GM19023 (cell line): ENCODE data around the gene GNB1L.
"Not testable (repeated sequence)": the region's sequence is repeated elsewhere in the genome, so short reads cannot be mapped to it uniquely, and the experiment has no call there.

Experiments used
- ATAC-seq: cut with Tn5 transposase; IDR thresholded peaks from one replicate; pipeline ENCODE4 v1.9.1; 2021; ENCODE audit warnings: mild to moderate bottlenecking, moderate library complexity; ENCODE audit not compliant: unreplicated experiment

GNB1L gene

DNA sequence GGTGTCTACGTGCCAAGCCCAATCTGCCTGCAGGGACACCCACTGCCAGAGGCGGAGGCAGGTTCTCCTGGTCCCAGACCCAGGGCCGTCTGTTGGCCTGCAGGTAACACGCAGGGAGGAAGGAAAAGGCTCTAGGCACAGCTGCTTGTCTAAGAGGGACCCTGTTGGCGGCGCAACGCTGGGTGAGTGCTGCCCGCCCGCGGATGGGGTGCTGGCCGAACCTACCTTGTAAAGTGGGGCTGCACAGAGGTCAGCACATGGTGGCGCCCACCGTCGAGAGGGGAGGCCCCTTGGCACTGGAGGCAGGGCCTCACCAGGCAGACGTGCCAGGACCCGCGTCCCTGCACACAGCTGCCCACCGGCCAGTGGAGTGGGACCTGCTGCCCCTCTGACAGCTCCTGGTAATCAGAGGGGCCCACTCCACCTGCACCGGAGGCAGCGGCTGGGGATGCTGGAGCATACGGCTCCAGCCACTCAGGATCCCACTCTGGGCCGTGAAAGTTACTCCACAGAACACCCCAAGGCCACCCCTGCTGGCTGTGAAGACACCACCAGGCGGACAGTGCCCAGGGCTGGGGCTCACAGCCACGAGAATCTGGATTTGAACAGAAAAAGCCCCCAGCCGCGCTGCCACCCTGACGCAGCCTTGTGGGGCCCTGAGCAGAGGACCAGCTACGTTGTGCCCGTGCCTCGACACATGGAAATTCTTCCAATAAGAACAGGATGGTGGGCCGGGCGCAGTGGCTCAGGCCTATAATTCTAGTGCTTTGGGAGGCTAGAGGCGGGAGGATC is 70.1 kb downstream of the GNB1L start:
- no peak for ATAC-seq

DNA sequence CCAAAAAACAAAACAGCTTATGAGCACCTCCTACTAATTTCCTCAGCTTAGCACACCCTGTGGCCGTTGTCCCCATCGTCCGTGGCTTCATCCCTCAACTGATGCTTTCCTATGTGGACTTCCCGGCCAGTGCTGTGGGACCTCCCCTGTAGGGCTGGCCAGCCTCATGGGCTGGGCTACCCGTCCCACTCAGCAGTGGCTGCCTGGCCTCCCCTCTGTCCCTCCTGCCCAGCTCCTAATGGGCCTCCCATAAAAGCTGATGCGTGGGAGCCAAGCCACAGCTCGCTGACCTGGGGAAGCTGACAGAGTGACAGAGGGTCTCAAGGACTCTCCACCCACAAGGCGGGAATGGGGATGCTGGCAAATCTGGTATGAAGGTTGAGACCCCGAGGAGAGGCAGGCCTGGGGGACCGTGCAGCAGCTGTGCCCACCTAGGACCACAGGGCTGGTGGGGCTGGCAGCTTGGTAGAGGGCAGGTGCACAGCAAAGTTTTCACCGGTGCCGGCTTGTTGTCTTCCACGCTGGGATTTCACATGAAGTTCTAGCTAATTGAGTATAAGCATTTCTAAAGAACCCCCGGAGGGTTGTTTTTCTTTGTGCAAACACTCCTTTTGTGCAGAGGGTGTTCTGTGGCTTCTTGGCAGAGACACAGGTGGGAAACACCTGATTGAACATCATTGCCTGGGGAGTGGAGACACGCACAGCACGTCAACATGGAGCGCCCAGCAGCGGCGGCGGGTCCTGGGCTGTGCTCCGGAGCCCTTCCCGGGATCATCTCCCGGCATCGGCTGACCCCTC is 70.9 kb downstream of the GNB1L start:
- no peak for ATAC-seq

DNA sequence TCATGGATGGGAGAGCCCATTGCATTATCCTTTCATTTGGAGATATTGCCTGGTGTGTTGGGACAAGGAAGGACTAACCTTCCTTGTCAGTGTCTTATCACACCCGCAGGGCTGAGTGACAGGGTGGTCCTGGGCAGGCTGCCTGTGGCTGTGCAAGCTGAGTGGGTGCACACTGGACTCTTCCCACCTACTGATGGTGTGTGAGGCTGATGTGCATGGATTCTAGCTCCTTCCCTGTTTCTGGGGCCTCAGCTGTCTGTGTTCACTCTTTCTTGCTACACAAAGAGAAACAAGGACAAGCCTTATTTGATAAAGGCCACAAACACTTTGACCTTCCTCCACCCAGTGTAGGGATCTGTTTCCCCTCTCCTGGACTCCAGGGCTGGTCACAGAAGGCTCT is 72.1 kb downstream of the GNB1L start:
- ATAC-seq, result no peak

DNA sequence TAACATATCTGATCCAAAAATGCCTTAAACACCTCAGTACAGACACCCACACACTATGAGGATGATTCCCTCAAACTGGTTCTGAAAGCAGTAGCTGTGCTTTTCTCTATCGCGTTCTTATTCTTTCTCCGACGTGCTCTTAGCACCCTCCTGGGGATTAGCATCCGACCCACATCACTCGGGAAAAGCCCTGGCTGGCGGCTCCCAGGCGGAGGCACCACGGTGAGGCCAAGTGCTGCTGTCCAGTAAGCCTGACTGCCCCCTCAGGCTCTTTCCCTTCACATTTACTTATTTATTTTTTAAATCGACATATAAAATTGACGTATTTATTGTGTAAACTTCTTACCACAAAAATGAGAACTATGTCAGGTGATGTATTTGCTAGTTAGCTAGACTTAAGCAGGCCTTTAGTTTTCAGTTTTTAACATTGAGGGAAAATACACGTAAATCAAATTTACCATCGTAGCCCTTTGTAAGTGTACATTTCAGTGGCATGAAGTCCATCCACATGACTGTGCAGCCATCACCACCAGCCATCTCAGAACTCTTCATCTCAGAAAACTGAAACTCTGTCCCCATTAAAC is 74.9 kb downstream of the GNB1L start:
- ATAC-seq, result no peak

DNA sequence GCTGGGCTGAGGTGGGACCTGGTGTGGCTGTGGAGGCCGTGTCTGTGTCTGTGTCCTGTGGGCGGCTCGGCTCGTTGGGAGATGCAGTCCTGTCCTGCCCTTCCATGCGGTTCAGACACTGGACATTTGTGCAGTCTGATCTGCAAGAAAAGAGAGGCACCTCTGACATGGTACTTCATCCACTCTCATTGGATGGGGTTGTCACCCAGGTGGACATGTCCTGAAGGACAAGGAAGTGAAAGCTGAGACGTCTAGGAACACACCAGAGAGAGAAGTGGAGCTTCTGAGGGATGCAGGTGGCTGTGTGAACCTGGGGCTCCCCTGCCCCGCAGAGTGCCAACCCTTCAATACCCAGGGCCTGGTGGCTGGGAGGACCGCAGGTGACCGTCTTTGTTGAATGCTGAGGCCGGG is 75.7 kb downstream of the GNB1L start:
- no peak for ATAC-seq

DNA sequence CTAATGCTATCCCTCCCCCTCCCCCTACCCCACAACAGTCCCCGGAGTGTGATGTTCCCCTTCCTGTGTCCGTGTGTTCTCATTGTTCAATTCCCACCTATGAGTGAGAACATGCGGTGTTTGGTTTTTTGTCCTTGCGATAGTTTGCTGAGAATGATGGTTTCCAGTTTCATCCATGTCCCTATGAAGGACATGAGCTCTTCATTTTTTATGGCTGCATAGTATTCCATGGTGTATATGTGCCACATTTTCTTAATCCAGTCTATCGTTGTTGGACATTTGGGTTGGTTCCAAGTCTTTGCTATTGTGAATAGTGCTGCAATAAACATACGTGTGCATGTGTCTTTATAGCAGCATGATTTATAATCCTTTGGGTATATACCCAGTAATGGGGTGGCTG is 77.5 kb downstream of the GNB1L start:
- ATAC-seq, result not testable (repeated sequence)

DNA sequence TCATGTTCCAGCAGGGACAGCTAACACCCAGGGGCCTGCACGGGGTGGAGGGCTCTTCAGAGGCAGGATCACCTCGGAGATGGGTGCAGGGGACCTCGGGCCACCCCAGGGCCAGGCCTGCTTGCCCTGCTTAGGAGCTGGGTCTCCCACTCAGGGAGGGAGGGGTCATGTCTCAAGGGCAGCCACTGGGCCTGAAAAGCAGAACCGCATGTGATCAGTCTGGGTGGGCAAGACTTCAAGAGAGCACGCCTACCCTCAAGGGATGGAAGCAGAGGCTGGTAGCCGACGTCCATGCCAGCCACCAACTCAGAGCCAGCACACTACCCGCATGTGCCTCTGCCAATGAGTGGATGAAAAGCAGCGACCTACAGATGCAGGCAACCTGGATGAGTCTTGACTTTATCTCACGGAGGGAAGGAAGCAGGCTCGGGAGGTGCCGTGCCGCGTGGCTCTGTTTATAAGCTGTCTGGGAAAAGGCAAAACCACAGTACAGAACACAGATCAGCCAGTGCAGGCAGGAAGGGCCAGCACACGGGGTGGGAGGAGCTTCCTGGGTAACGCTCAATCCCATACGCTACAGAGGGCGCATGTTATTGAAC is 78.1 kb downstream of the GNB1L start:
- ATAC-seq, result no peak

DNA sequence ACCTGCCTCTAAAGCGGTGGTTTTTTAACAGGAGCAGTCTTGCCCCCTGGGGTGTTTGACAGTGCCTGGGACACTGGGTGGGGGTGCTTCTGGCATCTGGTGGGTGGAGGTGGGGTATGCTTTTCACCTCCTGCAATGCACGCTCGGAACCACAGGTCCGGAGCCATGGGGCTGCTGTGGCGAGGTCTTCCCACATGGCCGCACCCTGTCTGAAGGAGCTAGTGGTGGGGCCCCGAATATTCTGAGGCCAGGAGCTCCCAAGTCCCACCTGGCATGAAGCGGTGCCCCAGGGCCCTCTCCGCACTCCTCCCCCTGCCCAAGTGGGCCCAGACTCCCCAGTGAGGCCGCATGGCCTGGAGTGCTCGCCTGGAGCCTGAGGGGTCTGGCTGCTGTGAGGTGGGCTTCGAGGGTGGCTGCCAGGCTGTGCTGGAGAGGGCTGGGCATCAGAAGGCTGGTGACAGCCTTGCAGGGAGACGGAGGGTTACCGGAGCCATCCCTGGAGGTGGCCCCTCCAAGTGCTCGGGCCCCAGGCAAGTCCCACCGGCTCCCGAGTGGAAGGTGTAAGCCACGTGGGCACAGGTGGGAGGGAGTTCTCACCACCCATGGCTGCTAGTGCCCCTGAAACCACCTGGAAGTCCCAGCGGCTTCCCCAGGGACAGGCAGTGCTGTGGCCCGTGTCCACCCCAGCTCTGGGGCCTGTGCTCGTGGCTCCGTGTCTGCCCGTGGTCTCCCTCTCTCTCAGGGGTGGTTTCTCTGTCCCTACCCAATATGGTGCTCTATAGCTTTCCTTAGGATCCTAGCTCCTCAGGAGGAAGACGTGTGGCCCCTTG is 79.0 kb downstream of the GNB1L start:
- ATAC-seq, result no peak

DNA sequence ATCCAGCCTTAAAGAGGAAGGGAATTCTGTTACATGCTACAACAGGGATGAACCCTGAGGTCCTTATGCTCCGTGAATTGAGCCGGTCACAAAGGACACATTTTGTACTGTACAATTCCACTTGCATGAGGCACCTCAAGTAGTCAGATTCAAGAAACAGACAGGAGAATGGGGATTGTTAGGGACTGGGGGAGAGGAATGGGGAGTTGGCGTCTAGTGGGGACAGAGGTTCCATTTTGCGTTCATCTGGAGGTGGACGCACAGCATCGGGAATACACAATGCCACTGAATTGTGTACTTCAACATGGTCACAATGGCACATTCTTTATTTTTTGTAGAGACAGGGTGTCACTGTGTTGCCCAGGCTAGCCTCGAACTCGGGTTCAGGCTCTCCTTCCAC is 80.0 kb downstream of the GNB1L start:
- no peak for ATAC-seq

DNA sequence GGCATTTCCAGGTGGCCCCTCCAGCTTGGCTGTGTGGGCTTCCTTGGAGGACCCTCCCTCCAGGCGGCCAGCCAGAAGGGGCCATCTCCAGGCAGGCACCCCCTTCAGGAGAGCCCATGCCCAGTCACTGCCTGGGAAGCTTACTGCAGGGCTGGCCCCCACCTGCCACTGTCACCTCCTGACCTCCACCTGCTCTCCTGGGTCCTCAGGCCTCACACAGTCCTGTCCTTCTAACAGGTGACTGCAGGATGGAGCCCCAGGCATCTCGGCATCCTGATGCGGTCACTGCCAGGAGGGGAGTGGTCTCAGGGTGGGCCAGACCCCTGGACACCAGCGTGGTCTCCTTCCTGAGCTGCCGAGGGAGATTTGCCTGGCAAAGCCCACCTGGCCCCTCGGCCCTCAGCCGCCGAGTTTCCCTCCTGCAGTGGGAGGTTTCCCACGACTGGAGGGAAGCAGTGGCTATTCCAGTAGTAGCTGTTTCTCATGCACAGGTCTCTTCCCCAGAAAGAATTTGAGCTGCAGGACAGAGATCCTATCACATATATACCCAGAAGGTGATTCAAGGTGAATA is 81.1 kb downstream of the GNB1L start:
- ATAC-seq, result no peak

DNA sequence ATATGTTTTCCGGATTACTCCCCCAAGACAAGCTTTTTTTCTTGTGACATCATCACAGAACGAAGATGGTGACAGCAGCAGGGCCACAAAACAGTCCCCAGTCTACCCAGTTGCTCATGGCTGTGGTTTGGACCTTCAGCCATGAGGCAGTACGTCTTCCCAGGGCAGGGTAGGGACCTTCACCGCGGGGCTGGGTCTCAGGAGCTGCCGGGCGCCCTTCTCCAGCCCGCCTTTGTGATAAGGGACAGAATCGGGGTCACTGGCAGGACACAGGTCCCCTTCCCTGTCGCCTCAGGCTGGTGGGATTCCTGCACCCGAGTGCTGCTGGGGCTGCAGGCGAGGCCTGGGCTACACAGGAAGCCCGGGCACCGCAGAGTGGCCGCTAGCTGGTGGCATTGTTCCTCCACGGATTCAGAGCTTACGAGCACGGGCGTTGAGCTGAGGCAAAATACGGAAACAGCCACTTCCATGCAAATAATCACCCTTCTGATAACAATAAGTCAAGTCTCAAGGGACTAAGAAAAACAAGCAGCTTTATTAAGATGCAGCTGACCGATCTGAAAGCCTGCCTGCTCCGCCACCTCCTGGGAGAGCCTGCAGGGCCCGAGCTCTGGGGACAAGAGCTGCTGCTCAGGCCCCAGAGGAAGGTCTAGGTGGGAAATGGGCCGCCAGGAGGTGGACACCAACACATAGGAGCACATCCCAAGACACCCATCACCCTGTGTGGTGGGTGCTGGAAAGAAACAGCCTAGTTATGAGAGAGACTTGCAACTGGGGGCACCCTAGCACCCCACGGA is 81.8 kb downstream of the GNB1L start:
- ATAC-seq, result no peak

DNA sequence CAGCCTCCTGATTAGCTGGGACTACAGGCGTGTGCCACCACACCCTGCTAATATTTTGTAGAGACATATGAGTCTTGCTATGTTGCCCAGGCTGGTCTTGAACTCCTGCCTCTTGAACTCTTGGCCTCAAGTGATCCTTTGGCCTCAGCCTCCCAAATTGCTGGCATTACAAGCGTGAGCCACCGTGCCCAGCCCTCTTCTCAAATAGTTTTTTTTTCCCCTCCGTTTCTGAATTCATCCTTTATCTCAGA is 82.3 kb downstream of the GNB1L start:
- no peak for ATAC-seq

DNA sequence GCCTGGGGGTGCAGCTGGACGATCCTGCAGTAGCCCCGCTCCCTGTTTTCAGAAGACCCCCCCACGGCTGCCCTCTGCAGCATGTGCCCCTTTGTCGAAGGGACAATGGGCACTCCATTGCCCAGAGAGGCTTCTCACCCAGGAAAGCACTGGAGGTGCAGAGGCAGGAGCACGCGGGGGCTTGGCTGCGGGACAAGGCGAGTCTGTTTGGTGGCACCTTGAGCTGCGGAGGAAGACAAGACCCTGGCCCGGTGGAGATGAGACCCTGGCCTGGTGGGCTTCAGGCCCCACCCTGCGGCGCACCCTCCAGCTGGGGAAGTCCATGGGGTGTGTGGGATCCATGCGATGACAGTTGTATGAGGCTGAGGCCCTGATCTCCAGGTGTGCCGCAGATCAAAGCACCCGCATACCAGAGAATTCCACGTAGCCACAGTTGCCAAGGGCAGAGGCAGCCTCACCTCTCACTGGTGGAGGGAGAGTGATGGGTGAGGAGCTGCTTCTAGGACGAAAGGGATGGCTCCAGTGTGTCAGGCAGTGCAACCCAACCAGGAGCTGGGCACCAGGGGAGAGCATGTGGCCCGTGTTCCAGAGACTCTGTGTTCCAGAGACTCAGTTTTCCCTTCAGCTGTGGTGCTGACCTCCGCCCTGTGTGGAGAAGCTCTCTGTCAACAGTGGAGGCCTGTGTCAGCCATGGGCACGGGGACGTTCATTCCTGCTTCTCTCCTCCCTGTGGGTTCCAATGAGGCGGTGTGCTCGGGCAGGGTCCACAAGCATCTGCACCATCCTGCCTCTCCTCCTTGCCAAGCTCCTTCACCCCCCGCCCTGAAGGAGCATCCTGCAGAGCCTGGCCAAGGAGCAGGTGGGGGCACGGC is 84.1 kb downstream of the GNB1L start:
- no peak for ATAC-seq

DNA sequence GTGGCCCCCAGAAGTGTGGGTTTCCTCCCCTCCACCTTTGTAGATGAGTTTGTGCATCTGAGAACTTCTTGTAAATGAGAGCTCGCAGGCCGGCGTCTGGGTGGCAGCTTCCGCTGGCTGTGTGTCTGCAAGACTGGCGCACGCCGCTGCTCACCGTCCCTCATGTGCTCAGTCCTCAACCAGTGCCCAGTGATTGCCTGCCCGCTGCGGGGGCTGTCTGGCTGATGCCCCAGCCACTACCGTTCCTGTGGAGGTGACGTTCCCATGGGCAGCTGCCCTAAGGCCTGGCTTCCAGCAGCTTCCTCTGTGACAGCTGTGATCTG is 85.3 kb downstream of the GNB1L start:
- no peak for ATAC-seq

DNA sequence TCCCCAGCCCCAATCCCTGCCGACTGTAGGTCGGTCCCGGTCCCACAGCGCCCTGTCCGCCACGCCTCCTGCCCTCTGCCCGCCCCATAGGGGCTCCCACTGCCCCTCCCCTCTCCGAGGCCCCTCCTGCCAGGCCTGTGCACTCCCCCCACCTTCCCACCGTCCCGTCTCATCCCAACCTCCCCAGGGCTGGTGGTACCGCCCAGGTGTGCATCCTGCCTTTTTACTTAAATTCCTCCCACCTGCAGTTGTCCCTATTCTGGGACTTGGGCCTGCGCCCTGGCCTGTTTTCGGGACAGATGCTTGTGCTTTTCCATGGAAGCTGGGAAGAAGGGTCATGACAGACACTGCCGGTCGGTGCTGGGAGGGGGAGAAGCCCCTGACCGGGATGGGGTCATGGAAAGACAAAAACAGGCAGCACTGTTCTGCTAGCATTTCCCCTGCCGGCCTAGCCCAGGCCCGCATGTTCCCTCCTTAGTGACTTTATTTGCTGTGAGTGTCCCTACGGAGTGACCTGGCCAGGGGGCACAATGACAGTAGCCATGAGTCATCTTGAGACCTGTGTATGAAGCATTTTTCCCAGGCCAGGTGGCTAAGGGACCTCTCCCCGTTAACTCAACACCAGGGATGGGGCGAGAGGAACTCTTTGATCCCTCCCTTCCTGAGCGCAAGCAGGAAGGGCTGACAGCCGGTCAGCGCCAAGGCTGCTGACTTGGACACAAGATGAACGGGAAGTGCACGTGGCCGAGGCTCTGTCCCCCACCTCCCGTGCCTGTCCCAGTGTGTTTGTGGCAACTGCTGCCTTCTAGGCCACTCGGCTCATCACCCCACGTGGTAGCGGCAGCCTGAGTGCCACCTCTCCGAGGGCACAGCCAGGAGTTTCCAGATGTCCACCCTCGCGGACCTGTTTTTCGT is 87.0 kb downstream of the GNB1L start:
- ATAC-seq, result no peak

DNA sequence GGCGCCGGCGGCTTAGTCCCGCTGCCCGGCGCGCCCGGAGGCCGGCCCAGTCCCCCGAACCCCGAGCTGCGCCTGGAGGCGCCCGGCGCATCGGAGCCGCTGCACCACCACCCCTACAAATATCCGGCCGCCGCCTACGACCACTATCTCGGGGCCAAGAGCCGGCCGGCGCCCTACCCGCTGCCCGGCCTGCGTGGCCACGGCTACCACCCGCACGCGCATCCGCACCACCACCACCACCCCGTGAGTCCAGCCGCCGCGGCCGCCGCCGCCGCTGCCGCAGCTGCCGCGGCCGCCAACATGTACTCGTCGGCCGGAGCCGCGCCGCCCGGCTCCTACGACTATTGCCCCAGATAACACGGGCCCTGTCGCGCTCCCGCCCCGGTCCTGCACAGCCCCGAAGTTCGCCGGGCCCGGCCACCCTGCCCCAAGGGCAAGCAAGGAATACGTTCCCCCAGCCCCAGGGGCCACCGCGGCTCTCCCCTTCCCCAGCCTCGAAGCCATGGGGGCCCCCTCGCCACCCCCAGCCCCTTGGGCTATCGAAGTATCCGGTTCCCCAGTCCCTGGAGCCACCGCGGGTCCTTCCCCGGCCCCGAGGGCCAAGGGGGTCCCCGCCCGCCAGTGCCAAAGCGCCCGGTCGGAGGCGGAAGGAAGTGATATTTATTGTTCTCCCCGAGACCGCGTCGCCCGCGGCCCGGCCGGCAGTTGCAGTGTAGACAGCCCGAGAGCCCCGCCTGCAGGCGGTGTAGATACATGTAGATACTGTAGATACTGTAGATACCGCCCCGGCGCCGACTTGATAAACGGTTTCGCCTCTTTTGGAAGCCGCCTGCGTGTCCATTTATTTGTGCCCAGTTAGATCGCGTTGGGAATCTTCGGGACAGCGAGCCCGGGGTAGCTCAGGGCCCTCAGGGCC is 87.9 kb downstream of the GNB1L start:
- no peak for ATAC-seq

DNA sequence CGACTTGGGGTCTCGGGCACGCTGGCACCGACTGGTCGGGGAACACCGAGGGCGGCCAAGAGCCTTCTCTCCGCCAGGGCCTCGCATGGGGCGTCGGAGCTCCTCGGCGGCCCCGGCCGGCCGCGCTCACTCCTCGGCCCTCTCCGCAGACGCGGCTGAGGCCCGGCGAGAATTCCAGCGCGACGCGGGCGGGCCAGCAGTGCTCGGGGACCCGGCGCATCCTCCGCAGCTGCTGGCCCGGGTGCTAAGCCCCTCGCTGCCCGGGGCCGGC is 88.5 kb downstream of the GNB1L start:
- ATAC-seq, result no peak
